SK-N-MC (cell line): ENCODE data around the gene DUS4L.

Experiments
- DNase-seq: peaks from one replicate; pipeline ENCODE4 v3.0.0-alpha.2; 2011; ENCODE audit warnings: low read depth, low spot score
- H3K27ac ChIP-seq: fragments of 200-600 bp; sonication (generic); 2 replicates; pipeline ENCODE4 v1.5.1; 2016; ENCODE audit warnings: mixed run types
- H3K36me3 ChIP-seq: fragments of 200-600 bp; sonication (generic); 2 replicates; pipeline ENCODE4 v1.6.1; 2017; ENCODE audit warnings: antibody characterized with exemption, low read length, mixed read lengths; ENCODE audit not compliant: insufficient read depth
- H3K4me3 ChIP-seq: fragments of 200-600 bp; sonication (generic); 2 replicates; pipeline ENCODE4 v1.5.1; 2016
- H3K9ac ChIP-seq: fragments of 200-600 bp; sonication (generic); 2 replicates; pipeline ENCODE4 v1.8.0; 2017; ENCODE audit warnings: mixed run types, mixed read lengths; ENCODE audit not compliant: insufficient read length
- H3K9me3 ChIP-seq: fragments of 200-600 bp; sonication (generic); 2 replicates; pipeline ENCODE4 v1.6.1; 2017; ENCODE audit warnings: low read depth, mild to moderate bottlenecking, antibody characterized with exemption, low read length, moderate library complexity, mixed read lengths
- EZH2 ChIP-seq: fragments of 200-600 bp; sonication (generic); IDR thresholded peaks from one replicate; pipeline ENCODE4 v1.6.1; 2017; ENCODE audit warnings: antibody characterized with exemption
- FOXP2 ChIP-seq: optimal IDR thresholded peaks from 2 replicates; pipeline ENCODE3; 2011; ENCODE audit warnings: mild to moderate bottlenecking, moderate library complexity; ENCODE audit not compliant: insufficient read depth; ENCODE audit errors: extremely low read length, control extremely low read depth
- POLR2AphosphoS5 ChIP-seq: IDR thresholded peaks from 2 replicates; pipeline ENCODE4 v1.6.1; 2012; ENCODE audit warnings: mild to moderate bottlenecking, low read depth, low read length, borderline replicate concordance

The DUS4L gene

GRCh38 chr7:107588529-107589130, 24.9 kb downstream of the DUS4L start:
- Histone ChIP-seq H3K9me3 (no peaks in the 10 kb centered on the region), H3K4me3 (no peak overlapping the region), H3K36me3 (peaks cover 24% of the 10 kb centered on the region), H3K9ac (no peak overlapping the region), H3K27ac (no peak overlapping the region)
- no peak for DNase-seq
- TF ChIP-seq EZH2 (no peak), FOXP2 (no peak), POLR2AphosphoS5 (no peak)

- Histone ChIP-seq H3K9me3 (no peaks in the 10 kb centered on the region), H3K36me3 (peaks cover 27% of the 10 kb centered on the region), H3K9ac (no peak overlapping the region), H3K4me3 (no peak overlapping the region), H3K27ac (no peak overlapping the region)
- TF ChIP-seq EZH2 (no peak), POLR2AphosphoS5 (no peak), FOXP2 (no peak)
- no peak for DNase-seq
These were observed 27.6 kb downstream of the DUS4L start for GRCh38 chr7:107591421-107591820.

GRCh38 chr7:107592361-107593024, 28.7 kb downstream of the DUS4L start:
- no peak for DNase-seq
- no peak overlapping the region for H3K4me3 ChIP-seq
- H3K36me3 ChIP-seq: peaks cover 23% of the 10 kb centered on the region
- H3K9me3 ChIP-seq: no peaks in the 10 kb centered on the region
- no peak for TF ChIP-seq EZH2
- no peak for TF ChIP-seq POLR2AphosphoS5
- H3K9ac ChIP-seq: no peak overlapping the region
- H3K27ac ChIP-seq: no peak overlapping the region

GRCh38 chr7:107593025-107593410, 29.2 kb downstream of the DUS4L start:
- H3K36me3 ChIP-seq: peaks cover 20% of the 10 kb centered on the region
- no peak for DNase-seq
- H3K9me3 ChIP-seq: no peaks in the 10 kb centered on the region
- H3K27ac ChIP-seq: no peak overlapping the region
- no peak for TF ChIP-seq FOXP2
- no peak for TF ChIP-seq POLR2AphosphoS5
- no peak for TF ChIP-seq EZH2
- no peak overlapping the region for H3K9ac ChIP-seq
- no peak overlapping the region for H3K4me3 ChIP-seq

- H3K27ac ChIP-seq: peak overlapping the region; percentile 19; the same call in 1 of the 2 replicates
- TF ChIP-seq FOXP2 (no peak), EZH2 (no peak), POLR2AphosphoS5 (no peak)
- H3K9me3 ChIP-seq: no peaks in the 10 kb centered on the region
- peaks cover 15% of the 10 kb centered on the region for H3K36me3 ChIP-seq
- DNase-seq: no peak
- no peak overlapping the region for H3K4me3 ChIP-seq
- H3K9ac ChIP-seq: no peak overlapping the region
These were observed 31.4 kb downstream of the DUS4L start for GRCh38 chr7:107594961-107595737.

- no peak overlapping the region for H3K9ac ChIP-seq
- H3K27ac ChIP-seq: no peak overlapping the region
- H3K36me3 ChIP-seq: peaks cover 26% of the 10 kb centered on the region
- no peak overlapping the region for H3K4me3 ChIP-seq
- no peak for TF ChIP-seq POLR2AphosphoS5
- TF ChIP-seq EZH2: no peak
- no peak for TF ChIP-seq FOXP2
- H3K9me3 ChIP-seq: no peaks in the 10 kb centered on the region
- no peak for DNase-seq
These were observed 33.3 kb downstream of the DUS4L start for GRCh38 chr7:107596881-107597581.

GRCh38 chr7:107597582-107597916, 33.8 kb downstream of the DUS4L start:
- Histone ChIP-seq H3K4me3 (no peak overlapping the region), H3K9me3 (no peaks in the 10 kb centered on the region), H3K36me3 (peaks cover 26% of the 10 kb centered on the region), H3K9ac (no peak overlapping the region), H3K27ac (no peak overlapping the region)
- no peak for DNase-seq
- TF ChIP-seq EZH2 (no peak), FOXP2 (no peak), POLR2AphosphoS5 (no peak)

GRCh38 chr7:107597953-107598352, 34.2 kb downstream of the DUS4L start:
- Histone ChIP-seq H3K27ac (no peak overlapping the region), H3K9me3 (no peaks in the 10 kb centered on the region), H3K4me3 (no peak overlapping the region), H3K9ac (no peak overlapping the region), H3K36me3 (peaks cover 26% of the 10 kb centered on the region)
- TF ChIP-seq POLR2AphosphoS5: no peak
- no peak for TF ChIP-seq FOXP2
- TF ChIP-seq EZH2: no peak
- no peak for DNase-seq
